ENCODE results near the gene ALPI.

DNA sequence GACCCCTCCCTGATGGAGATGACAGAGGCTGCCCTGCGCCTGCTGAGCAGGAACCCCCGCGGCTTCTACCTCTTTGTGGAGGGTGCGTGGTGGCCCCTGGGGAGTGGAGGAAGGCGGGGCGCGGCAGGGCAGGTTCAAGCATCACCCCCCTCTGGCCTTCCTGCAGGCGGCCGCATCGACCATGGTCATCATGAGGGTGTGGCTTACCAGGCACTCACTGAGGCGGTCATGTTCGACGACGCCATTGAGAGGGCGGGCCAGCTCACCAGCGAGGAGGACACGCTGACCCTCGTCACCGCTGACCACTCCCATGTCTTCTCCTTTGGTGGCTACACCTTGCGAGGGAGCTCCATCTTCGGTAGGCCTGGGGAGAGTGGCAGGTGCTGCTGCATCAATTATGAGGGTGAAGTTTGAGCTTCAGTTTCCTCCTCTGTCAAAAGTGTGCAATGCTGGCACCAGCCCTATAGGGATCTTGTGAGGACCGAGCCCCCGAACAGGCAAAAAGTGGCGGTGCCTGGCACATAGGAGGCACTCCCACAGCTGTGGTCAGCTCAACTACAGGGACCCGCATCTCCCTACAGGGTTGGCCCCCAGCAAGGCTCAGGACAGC is 2.2 kb downstream of the ALPI start:
- TF ChIP-seq, protein P1, sequence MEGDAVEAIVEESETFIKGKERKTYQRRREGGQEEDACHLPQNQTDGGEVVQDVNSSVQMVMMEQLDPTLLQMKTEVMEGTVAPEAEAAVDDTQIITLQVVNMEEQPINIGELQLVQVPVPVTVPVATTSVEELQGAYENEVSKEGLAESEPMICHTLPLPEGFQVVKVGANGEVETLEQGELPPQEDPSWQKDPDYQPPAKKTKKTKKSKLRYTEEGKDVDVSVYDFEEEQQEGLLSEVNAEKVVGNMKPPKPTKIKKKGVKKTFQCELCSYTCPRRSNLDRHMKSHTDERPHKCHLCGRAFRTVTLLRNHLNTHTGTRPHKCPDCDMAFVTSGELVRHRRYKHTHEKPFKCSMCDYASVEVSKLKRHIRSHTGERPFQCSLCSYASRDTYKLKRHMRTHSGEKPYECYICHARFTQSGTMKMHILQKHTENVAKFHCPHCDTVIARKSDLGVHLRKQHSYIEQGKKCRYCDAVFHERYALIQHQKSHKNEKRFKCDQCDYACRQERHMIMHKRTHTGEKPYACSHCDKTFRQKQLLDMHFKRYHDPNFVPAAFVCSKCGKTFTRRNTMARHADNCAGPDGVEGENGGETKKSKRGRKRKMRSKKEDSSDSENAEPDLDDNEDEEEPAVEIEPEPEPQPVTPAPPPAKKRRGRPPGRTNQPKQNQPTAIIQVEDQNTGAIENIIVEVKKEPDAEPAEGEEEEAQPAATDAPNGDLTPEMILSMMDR (IDR thresholded peaks at IDR 0.05 in 8 of 11, conservative IDR thresholded peaks at IDR 0.05 in 3 of 11): no peak
- TF ChIP-seq POLR2A (IDR thresholded peaks at IDR 0.05) (no peak), POLR2AphosphoS5 (IDR thresholded peaks at IDR 0.05) (no peak)
